Pulmonary artery endothelial cell (primary cell): Measurements from ENCODE around the gene RBMX. TPM values are rescaled to one million over a fixed set of nuclear protein-coding genes. Genes with fewer than 3 reads are reported as not detected.
"Not testable (repeated sequence)": the region's sequence is repeated elsewhere in the genome, so short reads cannot be mapped to it uniquely, and the experiment has no call there.

ENCODE experiments used
- DNase-seq: peaks from one replicate; pipeline ENCODE4 v3.0.0-alpha.2; 2011; ENCODE audit warnings: low read depth, low spot score
- total RNA-seq: library from RNA; depleted of rRNA; stranded (reverse); fragments of >200 nt; gene quantifications from 2 replicates; pipeline ENCODE4 v1.2.3, GENCODE V29; 2014

RBMX gene
- 205 and 220 TPM in 2 replicates for total RNA-seq

GRCh38 chrX:136880452-136881013 lies at the start of gene RBMX:
TSS of gene RBMX (minus strand) at chrX:136880725. CDS start at chrX:136879427, 1,298 bp downstream.
- DNase-seq = peak; percentile 72

GRCh38 chrX:136921438-136921837 lies 40.9 kb upstream of the RBMX start:
- DNase-seq = not testable (repeated sequence)

- DNase-seq = peak; percentile 33
Observed at GRCh38 chrX:136920001-136920400, 39.5 kb upstream of the RBMX start.

- no peak for DNase-seq
Observed at GRCh38 chrX:136916827-136917226, 36.3 kb upstream of the RBMX start.

- not testable (repeated sequence) for DNase-seq
Observed at GRCh38 chrX:136911661-136912060, 31.1 kb upstream of the RBMX start.

GRCh38 chrX:136911253-136911652 lies 30.7 kb upstream of the RBMX start:
- DNase-seq = no peak

GRCh38 chrX:136910565-136911035 lies 30.1 kb upstream of the RBMX start:
- no peak for DNase-seq

GRCh38 chrX:136909706-136910564 lies 29.4 kb upstream of the RBMX start:
- peak; percentile 55 for DNase-seq

- no peak for DNase-seq
Observed at GRCh38 chrX:136909119-136909705, 28.7 kb upstream of the RBMX start.

GRCh38 chrX:136907621-136908020 lies 27.1 kb upstream of the RBMX start:
- no peak for DNase-seq

- DNase-seq = no peak
Observed at GRCh38 chrX:136906921-136907510, 26.5 kb upstream of the RBMX start.

GRCh38 chrX:136904067-136904466 lies 23.5 kb upstream of the RBMX start:
- not testable (repeated sequence) for DNase-seq

GRCh38 chrX:136900071-136900470 lies 19.5 kb upstream of the RBMX start:
- DNase-seq = not testable (repeated sequence)

GRCh38 chrX:136899221-136899620 lies 18.7 kb upstream of the RBMX start:
- no peak for DNase-seq

- DNase-seq = not testable (repeated sequence)
Observed at GRCh38 chrX:136898752-136899151, 18.2 kb upstream of the RBMX start.

- no peak for DNase-seq
Observed at GRCh38 chrX:136896121-136896914, 15.8 kb upstream of the RBMX start.

GRCh38 chrX:136892412-136892811 lies 11.9 kb upstream of the RBMX start:
- no peak for DNase-seq

GRCh38 chrX:136890596-136890995 lies 10.1 kb upstream of the RBMX start:
- DNase-seq = not testable (repeated sequence)

- DNase-seq = no peak
Observed at GRCh38 chrX:136889269-136889668, 8.7 kb upstream of the RBMX start.

- DNase-seq = no peak
Observed at GRCh38 chrX:136880003-136880451, 498 bp downstream of the RBMX start.
